HepG2 (cell line): ENCODE results near the gene KMT2B.

Source experiments
- CTCF ChIP-seq: sonication (generic); formaldehyde crosslinking; IDR thresholded peaks from 2 replicates; pipeline ENCODE4 v1.5.0; 2020; ENCODE audit warnings: mild to moderate bottlenecking, missing genetic modification reagents, moderate library complexity
- ZNF274 ChIP-seq: sonication (generic); formaldehyde crosslinking; IDR thresholded peaks from 2 replicates; pipeline ENCODE4 v1.5.1; 2020; ENCODE audit warnings: mild to moderate bottlenecking, missing genetic modification reagents

GRCh38 chr19:35715355-35715809, 2.4 kb upstream of the KMT2B start:
- no peak for TF ChIP-seq ZNF274 (CRISPR knock-in tag)
- TF ChIP-seq CTCF (CRISPR knock-in tag), result no peak
